ENCODE data around the gene CUL7. TPM values are rescaled to one million over a fixed set of nuclear protein-coding genes. Genes with fewer than 3 reads are reported as not detected.
A peak's percentile ranks its signal among the peaks of the same experiment; 100 is the strongest.

The CUL7 gene
- total and polyA plus RNA-seq, 10 of the 15 experiments (the other 5 are each of a cell fraction or from before 2014, with no cell fraction given), result 0.66 to 18.4 (median 10.9) TPM

GRCh38 chr6:43059168-43060033 is 5.8 kb upstream of the CUL7 start, which contains the start of the genes KLC4 and MRPL2 (continued):
- no peak for TF ChIP-seq PRDM15 (CRISPR knock-in tag; IDR thresholded peaks at IDR 0.05)
- TF ChIP-seq NBN (IDR thresholded peaks at IDR 0.05), result peak; percentile 96
- no peak for TF ChIP-seq SUPT20H (IDR thresholded peaks at IDR 0.05; ENCODE audit: borderline replicate concordance, control insufficient read depth, low read depth, low read length)
- TF ChIP-seq PKNOX1 (IDR thresholded peaks at IDR 0.05), result peak; percentile 94
- peak; percentile 59 for TF ChIP-seq TAF1 (IDR thresholded peaks at IDR 0.05; ENCODE audit: borderline replicate concordance, low read depth, low read length)
- TF ChIP-seq RAD51 (IDR thresholded peaks at IDR 0.05), result peak; percentile 67
- no peak for TF ChIP-seq ZBTB11 (CRISPR knock-in tag; IDR thresholded peaks at IDR 0.05)
- TF ChIP-seq MYC (IDR thresholded peaks at IDR 0.05; ENCODE audit: insufficient read depth, insufficient read length, insufficient replicate concordance, low read length, severe bottlenecking), result peak; percentile 53
- peak; percentile 74 for TF ChIP-seq MXI1 (IDR thresholded peaks at IDR 0.05; ENCODE audit: low read depth, low read length)
- no peak for TF ChIP-seq ZSCAN29 (IDR thresholded peaks at IDR 0.05)
- peak; percentile 52; the same call in 1 of the 2 replicates for TF ChIP-seq NKRF (conservative IDR thresholded peaks at IDR 0.05)
- no peak for TF ChIP-seq BCLAF1 (IDR thresholded peaks at IDR 0.05)

Data from GM12878 (cell line).